Testis (tissue), 2 donors: ENCODE results near the gene VOPP1.

Experiments
- CTCF ChIP-seq, 3 experiments: fragments of 450-650 bp in 2 of 3; fragments of 200-600 bp in 1 of 3; sonication (generic) in 1 of 3; IDR thresholded peaks; one replicate each; pipeline ENCODE4 v1.5.1; 2016 to 2019; ENCODE audit warnings: antibody characterized with exemption in 3 of 3, mild to moderate bottlenecking in 2 of 3, moderate library complexity in 1 of 3
- POLR2A ChIP-seq: fragments of 450-650 bp; IDR thresholded peaks from one replicate; pipeline ENCODE4 v1.6.1; 2017; ENCODE audit warnings: antibody characterized with exemption, mild to moderate bottlenecking, moderate library complexity

GRCh38 chr7:55475855-55476803 lies 96.2 kb downstream of the VOPP1 start:
- TF ChIP-seq POLR2A, result no peak
- TF ChIP-seq CTCF (IDR thresholded peaks at IDR 0.05), result no peak
